Omental fat pad (tissue), 4 donors: ENCODE data around the gene IL22. TPM values are rescaled to one million over a fixed set of nuclear protein-coding genes. Genes with fewer than 3 reads are reported as not detected.

Experiments used
- ATAC-seq: fragments of 150-250 bp; one replicate; pipeline ENCODE4 v1.9.1; 2016; ENCODE audit warnings: mild to moderate bottlenecking, moderate library complexity; ENCODE audit not compliant: low FRiP score
- DNase-seq: peaks from one replicate; pipeline ENCODE4 v3.0.0-alpha.2; 2019; ENCODE audit warnings: low spot score
- total RNA-seq, 4 donors: library from RNA; depleted of rRNA; stranded (reverse); fragments of >200 nt; gene quantifications; one replicate each; pipeline ENCODE4 v1.1.0, GENCODE V29; 2016
- TF ChIP-seq, protein P1 (sequence below), 3 donors: fragments of 450-650 bp; IDR thresholded peaks; one replicate each; pipeline ENCODE4 v1.5.1; 2016 to 2017; ENCODE audit warnings: antibody characterized with exemption in 3 of 3, mild to moderate bottlenecking in 3 of 3, moderate library complexity in 2 of 3

Gene IL22
- total RNA-seq, 4 donors from 2014 or later = not detected

DNA sequence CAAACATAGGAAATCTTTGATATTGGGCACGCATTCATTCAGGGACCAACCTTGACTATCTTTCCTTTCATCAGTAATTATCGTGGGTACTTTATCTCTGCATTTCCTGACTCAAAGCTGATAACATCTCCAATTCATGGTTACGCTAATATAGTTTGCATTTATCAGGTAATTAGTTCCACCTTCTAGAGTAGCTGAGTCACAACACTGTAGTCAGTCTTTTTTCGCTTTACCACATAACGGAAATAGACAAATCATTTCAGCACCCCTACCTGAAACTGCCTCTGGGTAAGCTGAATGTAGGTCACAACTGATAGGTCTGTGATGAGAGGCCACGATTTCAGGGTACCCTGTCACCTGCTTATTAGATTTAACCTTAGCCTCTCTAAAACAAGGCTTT is 36.7 kb upstream of the IL22 start:
- TF ChIP-seq, protein P1, sequence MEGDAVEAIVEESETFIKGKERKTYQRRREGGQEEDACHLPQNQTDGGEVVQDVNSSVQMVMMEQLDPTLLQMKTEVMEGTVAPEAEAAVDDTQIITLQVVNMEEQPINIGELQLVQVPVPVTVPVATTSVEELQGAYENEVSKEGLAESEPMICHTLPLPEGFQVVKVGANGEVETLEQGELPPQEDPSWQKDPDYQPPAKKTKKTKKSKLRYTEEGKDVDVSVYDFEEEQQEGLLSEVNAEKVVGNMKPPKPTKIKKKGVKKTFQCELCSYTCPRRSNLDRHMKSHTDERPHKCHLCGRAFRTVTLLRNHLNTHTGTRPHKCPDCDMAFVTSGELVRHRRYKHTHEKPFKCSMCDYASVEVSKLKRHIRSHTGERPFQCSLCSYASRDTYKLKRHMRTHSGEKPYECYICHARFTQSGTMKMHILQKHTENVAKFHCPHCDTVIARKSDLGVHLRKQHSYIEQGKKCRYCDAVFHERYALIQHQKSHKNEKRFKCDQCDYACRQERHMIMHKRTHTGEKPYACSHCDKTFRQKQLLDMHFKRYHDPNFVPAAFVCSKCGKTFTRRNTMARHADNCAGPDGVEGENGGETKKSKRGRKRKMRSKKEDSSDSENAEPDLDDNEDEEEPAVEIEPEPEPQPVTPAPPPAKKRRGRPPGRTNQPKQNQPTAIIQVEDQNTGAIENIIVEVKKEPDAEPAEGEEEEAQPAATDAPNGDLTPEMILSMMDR (IDR thresholded peaks at IDR 0.05) = no peak
- DNase-seq (no peak), ATAC-seq (no peak)

DNA sequence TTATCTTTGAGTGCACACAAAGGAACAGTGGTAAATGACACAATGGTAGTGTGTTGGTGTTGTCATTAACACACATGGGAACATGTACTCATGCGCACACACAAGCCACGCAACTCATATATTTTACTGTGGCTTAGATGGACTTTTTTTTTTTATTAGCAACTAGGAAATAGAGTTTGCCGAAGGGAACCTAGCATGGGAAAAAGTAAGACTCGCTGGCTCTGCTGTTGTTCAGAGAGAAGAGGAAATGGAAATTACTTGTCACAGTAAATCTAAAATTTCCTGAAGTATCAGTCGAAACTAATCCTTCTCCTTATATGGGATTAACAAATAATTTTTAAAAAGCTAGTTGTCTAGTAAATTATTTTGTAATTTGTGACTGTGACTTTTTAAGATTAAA is 33.7 kb upstream of the IL22 start:
- ATAC-seq = no peak
- DNase-seq = no peak

DNA sequence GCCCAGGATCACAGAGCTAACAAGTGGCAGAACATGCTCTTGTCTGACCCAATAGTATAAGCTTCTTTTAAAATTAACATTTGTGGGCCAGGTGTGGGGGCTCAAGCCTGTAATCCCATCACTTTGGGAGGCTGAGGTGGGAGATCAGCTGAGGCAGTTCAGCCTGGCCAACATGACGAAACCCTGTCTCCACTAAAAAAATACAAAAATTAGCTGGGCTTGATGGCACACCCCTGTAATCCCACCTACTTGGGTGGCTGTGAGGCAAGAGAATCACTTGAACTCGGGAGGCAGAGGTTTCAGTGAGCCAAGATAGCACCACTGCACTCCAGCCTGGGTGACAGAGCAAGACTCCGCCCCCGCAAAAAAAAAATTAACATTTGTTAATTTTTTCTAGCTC is 33.0 kb upstream of the IL22 start:
- TF ChIP-seq, protein P1 (IDR thresholded peaks at IDR 0.05) = no peak
- ATAC-seq (no peak), DNase-seq (no peak)

More for the DNA sequence above, 33.7 kb upstream of the IL22 start:
- TF ChIP-seq, protein P1 (IDR thresholded peaks at IDR 0.05) = no peak

DNA sequence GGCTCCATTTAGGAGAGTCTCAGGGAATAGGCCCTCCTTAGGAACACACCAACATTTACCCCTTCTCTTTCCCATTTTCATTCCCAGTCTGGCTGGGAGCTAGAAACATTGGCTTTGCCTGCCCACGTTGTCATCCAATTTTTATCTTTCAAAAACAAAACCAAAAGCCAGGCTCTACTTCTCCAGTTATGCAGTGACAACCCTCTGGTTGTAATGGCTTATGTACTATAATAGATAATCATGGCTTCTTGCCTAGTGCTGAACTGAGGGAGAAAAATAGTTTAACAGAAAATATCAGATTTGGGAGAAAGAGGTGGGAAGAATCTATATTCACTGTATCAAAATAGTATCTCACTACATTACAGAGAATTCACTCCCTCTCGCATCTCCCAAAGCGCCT is 32.1 kb upstream of the IL22 start:
- TF ChIP-seq, protein P1 (IDR thresholded peaks at IDR 0.05) = no peak
- ATAC-seq (no peak), DNase-seq (no peak)

DNA sequence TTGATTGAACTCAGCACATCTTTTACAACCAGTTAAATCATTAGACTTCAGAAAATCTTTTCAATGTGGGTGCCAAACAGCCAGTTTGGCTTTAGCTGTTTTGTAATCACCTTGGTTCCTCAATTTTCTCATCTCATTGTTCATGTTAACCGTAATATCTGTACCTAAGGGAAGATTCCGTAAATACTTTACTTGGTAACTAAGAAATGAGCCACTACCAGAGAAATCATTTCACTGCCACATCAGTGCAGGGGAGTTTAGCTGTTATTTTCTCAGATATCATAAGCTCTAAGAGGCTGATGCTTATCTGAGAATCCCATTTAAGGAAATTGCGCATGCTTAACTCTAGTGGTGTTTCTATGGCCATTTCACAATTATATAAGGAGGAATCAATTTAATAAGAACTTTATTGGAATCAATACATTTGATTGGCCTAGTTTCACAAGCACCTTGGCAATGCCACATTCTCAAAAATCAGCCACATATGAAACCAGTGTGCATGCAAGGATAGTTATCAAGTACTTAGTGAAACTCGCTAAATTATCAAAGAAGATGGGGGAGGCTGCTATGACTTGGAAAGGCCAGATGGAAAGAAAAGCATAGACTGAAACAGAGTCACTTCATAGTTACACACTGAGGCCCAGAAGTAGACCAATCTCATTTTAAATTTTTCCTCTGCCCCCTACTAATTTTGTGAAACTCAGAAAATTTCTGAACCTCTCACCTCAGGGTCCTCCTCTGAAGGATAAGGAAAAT is 28.1 kb upstream of the IL22 start:
- TF ChIP-seq, protein P1 (IDR thresholded peaks at IDR 0.05) = no peak
- no peak for ATAC-seq
- DNase-seq = no peak

DNA sequence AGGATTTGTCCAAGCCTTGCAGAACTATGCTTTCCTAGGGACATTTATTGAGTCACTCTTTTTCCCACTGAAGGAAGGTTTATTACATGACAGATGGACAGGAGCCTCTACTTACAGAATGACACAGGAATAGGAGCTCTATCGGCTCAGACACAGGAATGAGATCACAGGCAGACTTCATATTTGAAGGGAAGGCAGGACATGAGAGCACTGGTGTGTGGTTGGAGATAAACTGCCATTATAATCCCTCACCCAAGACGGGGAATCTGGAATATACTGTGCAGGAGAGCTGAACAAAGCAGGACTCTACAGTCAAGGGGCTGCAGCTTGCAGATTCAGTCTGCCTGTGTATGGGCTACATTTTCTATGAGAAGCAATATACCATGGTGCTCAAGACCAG is 26.8 kb upstream of the IL22 start:
- TF ChIP-seq, protein P1 (IDR thresholded peaks at IDR 0.05) = no peak
- ATAC-seq (no peak), DNase-seq (no peak)
